Stimulated activated naive CD4-positive, alpha-beta T cell (primary cell): ENCODE results near the gene SKIC3.

Experiments
- DNase-seq, 6 experiments: peaks; one replicate each; lab custom pipeline; 2025; lab: John Stamatoyannopoulos, UW

The SKIC3 gene

GRCh38 chr5:95531491-95531890, 23.3 kb downstream of the SKIC3 start:
- DNase-seq = no peak

- no peak for DNase-seq
Observed at GRCh38 chr5:95530416-95530815, 24.4 kb downstream of the SKIC3 start.

- no peak for DNase-seq
Observed at GRCh38 chr5:95528565-95528964, 26.2 kb downstream of the SKIC3 start.

- no peak for DNase-seq
Observed at GRCh38 chr5:95526871-95527270, 27.9 kb downstream of the SKIC3 start.

GRCh38 chr5:95524423-95524822, 30.4 kb downstream of the SKIC3 start:
- no peak for DNase-seq

- DNase-seq = no peak
Observed at GRCh38 chr5:95520206-95520605, 34.6 kb downstream of the SKIC3 start.

GRCh38 chr5:95519681-95520080, 35.1 kb downstream of the SKIC3 start:
- no peak for DNase-seq

GRCh38 chr5:95519151-95519550, 35.6 kb downstream of the SKIC3 start:
- DNase-seq = no peak

GRCh38 chr5:95518417-95518816, 36.4 kb downstream of the SKIC3 start:
- no peak for DNase-seq

- DNase-seq = no peak
Observed at GRCh38 chr5:95511606-95512005, 43.2 kb downstream of the SKIC3 start.

- no peak for DNase-seq
Observed at GRCh38 chr5:95508550-95508949, 46.2 kb downstream of the SKIC3 start.
